DND-41 (cell line): ENCODE data around the gene ASPN.

ENCODE experiments used
- ATAC-seq: fragments of 200-7000 bp; cut with Tn5 transposase; 3 replicates; pipeline ENCODE4 v1.9.1; 2021; ENCODE audit warnings: low read depth; ENCODE audit not compliant: insufficient read depth
- DNase-seq: peaks from one replicate; pipeline ENCODE4 v3.0.0-alpha.2; 2020
- H2AFZ ChIP-seq: 2 replicates; pipeline ENCODE4 v1.6.0; 2012; ENCODE audit warnings: low read depth, low read length
- H3K27ac ChIP-seq: 2 replicates; pipeline ENCODE4 v1.5.1; 2012; ENCODE audit warnings: low read length, inconsistent platforms
- H3K27me3 ChIP-seq: fragments of 200-600 bp; sonication (generic); 2 replicates; pipeline ENCODE4 v1.6.0; 2012; ENCODE audit warnings: low read length, mild to moderate bottlenecking, inconsistent platforms; ENCODE audit not compliant: insufficient read depth, poor library complexity
- H3K36me3 ChIP-seq: 2 replicates; pipeline ENCODE4 v1.5.1; 2012; ENCODE audit warnings: low read length, inconsistent platforms; ENCODE audit not compliant: insufficient read depth
- H3K4me1 ChIP-seq: 2 replicates; pipeline ENCODE4 v1.5.1; 2012; ENCODE audit warnings: mild to moderate bottlenecking, low read length; ENCODE audit not compliant: insufficient read depth
- H3K4me2 ChIP-seq: 2 replicates; pipeline ENCODE4 v1.6.0; 2012; ENCODE audit warnings: mild to moderate bottlenecking, moderate library complexity, low read length, inconsistent platforms; ENCODE audit not compliant: insufficient read depth
- H3K4me3 ChIP-seq, 2 experiments: fragments of 200-600 bp in 1 of 2; shearing (Covaris generic) in 1 of 2; 2 replicates each; pipeline ENCODE4 v1.5.1; 2012 to 2016; ENCODE audit warnings: inconsistent platforms in 2 of 2, low read length in 2 of 2, mild to moderate bottlenecking in 2 of 2, low read depth in 1 of 2, moderate library complexity in 1 of 2
- H3K79me2 ChIP-seq: 2 replicates; pipeline ENCODE4 v1.6.0; 2012; ENCODE audit warnings: low read length, inconsistent platforms; ENCODE audit not compliant: insufficient read depth
- H3K9ac ChIP-seq: 2 replicates; pipeline ENCODE4 v1.6.0; 2012; ENCODE audit warnings: low read depth, mild to moderate bottlenecking, inconsistent platforms, low read length, moderate library complexity
- H3K9me3 ChIP-seq: 2 replicates; pipeline ENCODE4 v1.5.1; 2012; ENCODE audit warnings: low read length, moderate library complexity, mild to moderate bottlenecking, inconsistent platforms; ENCODE audit not compliant: insufficient read depth, severe bottlenecking
- H4K20me1 ChIP-seq: 2 replicates; pipeline ENCODE4 v1.6.0; 2012; ENCODE audit warnings: low read length; ENCODE audit not compliant: insufficient read depth
- EZH2 ChIP-seq: IDR thresholded peaks from 3 replicates; pipeline ENCODE4 v1.6.1; 2012; ENCODE audit warnings: borderline replicate concordance, low read depth, mild to moderate bottlenecking, moderate library complexity, low read length, inconsistent platforms; ENCODE audit not compliant: severe bottlenecking
- TF ChIP-seq, protein P1 (sequence below): IDR thresholded peaks from 2 replicates; pipeline ENCODE4 v1.5.1; 2012; ENCODE audit warnings: borderline replicate concordance, low read length, moderate library complexity, mild to moderate bottlenecking; ENCODE audit not compliant: poor library complexity, severe bottlenecking; ENCODE audit errors: extremely low read depth

Gene ASPN

DNA sequence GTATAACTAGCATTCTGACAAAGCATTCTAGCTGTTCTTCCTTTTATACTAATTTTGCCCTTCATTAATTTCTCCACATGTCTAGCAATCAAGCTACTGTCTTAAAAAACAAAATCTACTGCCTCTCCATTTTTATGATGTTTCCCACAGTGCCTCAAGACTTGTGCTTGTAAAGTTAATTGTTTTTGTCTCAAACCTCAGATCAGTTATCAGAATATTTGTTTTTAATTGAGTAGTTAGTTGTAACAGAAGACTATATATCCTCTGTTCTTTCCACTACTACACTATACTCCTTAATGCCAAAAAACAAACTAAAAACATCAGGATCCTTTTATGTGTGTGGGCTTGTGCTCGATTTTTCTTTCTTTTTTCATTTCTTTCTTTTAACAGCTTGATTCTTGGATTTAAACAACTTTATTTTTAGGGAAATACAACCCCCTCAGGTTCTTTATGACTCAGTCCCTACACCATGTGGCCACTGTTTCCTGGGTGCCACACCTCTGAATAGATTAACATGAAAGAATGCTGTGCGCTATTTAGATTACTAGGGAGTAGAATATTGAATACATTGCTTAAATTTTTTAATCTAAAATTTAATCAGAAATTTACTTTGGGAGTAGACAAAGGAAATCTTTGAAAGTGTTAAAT is 1.2 kb downstream of the ASPN start:
- Histone ChIP-seq H3K36me3 (no peaks in the 10 kb centered on the region), H3K9ac (no peak overlapping the region), H3K27ac (no peak overlapping the region), H2AFZ (no peak overlapping the region), H3K4me2 (no peak overlapping the region), H4K20me1 (no peaks in the 10 kb centered on the region; the same call in 1 of the 2 replicates), H3K9me3 (no peaks in the 10 kb centered on the region), H3K4me1 (no peaks in the 10 kb centered on the region), H3K27me3 (no peaks in the 10 kb centered on the region), H3K79me2 (no peaks in the 10 kb centered on the region), H3K4me3 (no peak overlapping the region)
- DNase-seq, result no peak
- no peak for ATAC-seq
- no peak for TF ChIP-seq EZH2
- TF ChIP-seq, protein P1, sequence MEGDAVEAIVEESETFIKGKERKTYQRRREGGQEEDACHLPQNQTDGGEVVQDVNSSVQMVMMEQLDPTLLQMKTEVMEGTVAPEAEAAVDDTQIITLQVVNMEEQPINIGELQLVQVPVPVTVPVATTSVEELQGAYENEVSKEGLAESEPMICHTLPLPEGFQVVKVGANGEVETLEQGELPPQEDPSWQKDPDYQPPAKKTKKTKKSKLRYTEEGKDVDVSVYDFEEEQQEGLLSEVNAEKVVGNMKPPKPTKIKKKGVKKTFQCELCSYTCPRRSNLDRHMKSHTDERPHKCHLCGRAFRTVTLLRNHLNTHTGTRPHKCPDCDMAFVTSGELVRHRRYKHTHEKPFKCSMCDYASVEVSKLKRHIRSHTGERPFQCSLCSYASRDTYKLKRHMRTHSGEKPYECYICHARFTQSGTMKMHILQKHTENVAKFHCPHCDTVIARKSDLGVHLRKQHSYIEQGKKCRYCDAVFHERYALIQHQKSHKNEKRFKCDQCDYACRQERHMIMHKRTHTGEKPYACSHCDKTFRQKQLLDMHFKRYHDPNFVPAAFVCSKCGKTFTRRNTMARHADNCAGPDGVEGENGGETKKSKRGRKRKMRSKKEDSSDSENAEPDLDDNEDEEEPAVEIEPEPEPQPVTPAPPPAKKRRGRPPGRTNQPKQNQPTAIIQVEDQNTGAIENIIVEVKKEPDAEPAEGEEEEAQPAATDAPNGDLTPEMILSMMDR, result no peak

DNA sequence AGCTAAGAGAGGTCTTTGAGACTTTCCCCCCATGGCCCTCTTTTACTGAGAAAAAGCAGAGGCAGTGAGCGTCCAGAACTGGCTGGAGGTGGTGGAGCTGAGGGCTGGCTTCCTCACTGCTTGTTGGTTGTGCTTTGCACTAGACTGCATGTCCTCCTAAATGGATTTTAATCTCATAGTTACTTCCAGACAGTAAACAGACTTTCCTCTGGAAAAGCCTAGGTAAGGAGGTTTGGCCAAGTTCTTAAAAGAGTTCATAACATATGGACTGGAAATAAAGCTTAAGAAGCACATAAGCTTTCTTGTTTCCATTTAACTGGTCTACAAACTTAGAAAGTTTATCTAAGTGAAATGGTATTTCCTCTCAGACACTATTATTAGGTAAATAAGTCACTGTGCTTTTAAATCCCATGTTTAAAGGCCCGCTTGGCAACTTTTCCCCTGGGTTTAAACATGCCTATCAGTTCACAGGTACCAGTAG is 2.0 kb downstream of the ASPN start:
- Histone ChIP-seq H3K9me3 (no peaks in the 10 kb centered on the region), H3K9ac (no peak overlapping the region), H2AFZ (no peak overlapping the region), H3K27ac (no peak overlapping the region), H4K20me1 (no peaks in the 10 kb centered on the region; the same call in 1 of the 2 replicates), H3K27me3 (no peaks in the 10 kb centered on the region), H3K4me1 (no peaks in the 10 kb centered on the region), H3K36me3 (no peaks in the 10 kb centered on the region), H3K4me2 (no peak overlapping the region), H3K79me2 (no peaks in the 10 kb centered on the region), H3K4me3 (no peak overlapping the region)
- TF ChIP-seq EZH2, result no peak
- DNase-seq (no peak), ATAC-seq (no peak)

DNA sequence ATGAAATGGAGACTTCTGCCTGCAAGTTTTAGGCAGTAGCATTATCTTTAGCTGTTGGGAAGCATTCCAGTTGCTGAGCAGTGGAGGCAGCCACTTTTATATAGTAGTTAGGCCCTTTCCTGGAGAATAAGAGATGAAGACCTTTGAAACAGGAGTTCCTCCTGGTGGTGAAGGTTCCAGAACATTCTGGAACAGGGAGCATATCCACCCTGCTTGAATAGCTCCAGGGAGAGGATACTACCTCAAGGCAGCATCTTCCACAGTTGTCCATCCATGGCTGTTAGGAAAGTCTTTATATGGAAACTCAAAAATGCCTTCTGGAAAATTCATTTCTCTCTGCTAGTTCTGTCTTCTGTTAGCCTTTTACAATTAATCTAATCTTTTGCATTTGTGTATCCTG is 3.0 kb downstream of the ASPN start:
- Histone ChIP-seq H3K79me2 (no peaks in the 10 kb centered on the region), H3K4me3 (no peak overlapping the region)
- no peak for TF ChIP-seq EZH2
- TF ChIP-seq, protein P1, result no peak

DNA sequence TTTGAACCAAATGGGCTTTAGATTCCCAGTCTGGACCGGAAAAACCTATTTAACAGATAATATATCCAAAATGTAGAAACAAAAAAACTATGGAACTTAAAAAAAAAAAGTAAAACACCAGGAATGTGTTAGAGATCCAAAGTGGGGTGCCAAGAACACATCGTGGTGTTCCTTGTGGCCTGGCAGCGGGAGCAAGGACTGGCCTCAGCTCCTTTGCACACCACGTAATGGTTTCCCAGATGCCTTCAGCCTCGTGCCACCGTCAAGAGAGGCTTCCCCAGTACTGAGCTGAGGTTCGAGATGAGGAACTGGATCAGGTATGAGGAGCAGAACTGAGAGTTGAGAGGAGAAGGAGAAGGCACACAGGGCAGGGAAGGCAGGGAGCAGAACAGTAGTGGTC is 3.5 kb downstream of the ASPN start:
- H3K4me2 ChIP-seq, result no peak overlapping the region
- TF ChIP-seq, protein P1, result no peak
- no peak for TF ChIP-seq EZH2
- no peaks in the 10 kb centered on the region; the same call in 1 of the 2 replicates for H4K20me1 ChIP-seq
- ATAC-seq, result no peak
- H3K27ac ChIP-seq, result no peak overlapping the region
- no peaks in the 10 kb centered on the region for H3K36me3 ChIP-seq
- H3K27me3 ChIP-seq, result no peaks in the 10 kb centered on the region
- H3K9me3 ChIP-seq, result no peaks in the 10 kb centered on the region
- H3K4me1 ChIP-seq, result no peaks in the 10 kb centered on the region
- no peak for DNase-seq
- H3K4me3 ChIP-seq, result no peak overlapping the region
- H2AFZ ChIP-seq, result no peak overlapping the region
- H3K9ac ChIP-seq, result no peak overlapping the region
- H3K79me2 ChIP-seq, result no peaks in the 10 kb centered on the region

More for the DNA sequence above, 3.0 kb downstream of the ASPN start:
- no peak overlapping the region for H2AFZ ChIP-seq
- H3K9me3 ChIP-seq, result no peaks in the 10 kb centered on the region
- no peaks in the 10 kb centered on the region for H3K27me3 ChIP-seq
- no peak overlapping the region for H3K4me2 ChIP-seq
- no peaks in the 10 kb centered on the region for H3K36me3 ChIP-seq
- DNase-seq (no peak), ATAC-seq (no peak)
- H3K4me1 ChIP-seq, result no peaks in the 10 kb centered on the region
- H3K27ac ChIP-seq, result no peak overlapping the region
- no peak overlapping the region for H3K9ac ChIP-seq
- no peaks in the 10 kb centered on the region; the same call in 1 of the 2 replicates for H4K20me1 ChIP-seq
